ENCODE data around the gene SSBP1.
"Not testable (repeated sequence)": the region's sequence is repeated elsewhere in the genome, so short reads cannot be mapped to it uniquely, and the experiment has no call there.

SSBP1 gene

DNA sequence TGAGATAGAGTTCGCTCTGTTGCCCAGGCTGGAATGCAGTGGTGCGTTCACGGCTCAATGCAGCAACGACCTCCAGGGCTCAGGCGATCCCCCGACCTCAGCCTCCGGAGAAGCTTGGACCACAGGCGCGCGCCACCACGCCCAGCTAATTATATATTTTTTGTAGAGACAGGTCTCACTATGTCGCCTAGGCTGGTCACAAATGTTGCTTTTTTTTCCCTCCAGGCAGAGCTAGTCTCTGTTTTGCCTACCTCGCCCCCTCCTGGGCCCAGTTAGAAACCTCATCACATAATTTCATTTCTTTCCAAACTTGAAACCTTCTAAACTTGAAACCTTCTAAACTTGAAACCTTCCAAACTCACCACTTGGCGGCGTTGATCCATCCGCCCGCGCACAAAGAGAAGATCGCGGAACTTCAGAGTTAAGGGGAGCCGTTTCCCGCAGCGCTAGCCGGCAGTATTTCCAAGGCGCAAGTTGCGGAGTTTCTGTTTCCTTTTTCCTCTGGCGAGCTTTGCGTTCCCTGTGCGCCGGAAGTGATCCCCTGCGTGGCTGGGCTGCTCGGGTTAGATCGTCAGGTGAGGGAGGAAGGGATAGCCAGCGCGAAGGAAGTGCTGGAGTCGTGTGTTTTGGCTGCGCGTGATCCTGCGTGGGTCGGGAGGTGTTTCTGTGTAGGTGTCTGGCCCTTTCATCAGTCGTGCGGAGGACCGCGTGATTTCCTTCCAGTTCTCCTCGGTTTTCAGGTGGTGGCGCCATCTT is at the start of gene SSBP1:
Gene SSBP1 (plus strand): TSS at position 523 of the 756 bp plus-strand sequence. CDS start 809 bp downstream, outside the sequence.
- ATAC-seq (replicated peaks) (peak; percentile 88 to 90), DNase-seq (peak; percentile 92)
- peak within 1 kb of the TSS; percentile 96 to 98 for H3K4me3 Mint-ChIP-seq
- no peaks in the 10 kb centered on the region for H3K27me3 Mint-ChIP-seq
- H3K9me3 Mint-ChIP-seq: no peaks in the 10 kb centered on the region
- peaks cover 21 to 30% of the 10 kb centered on the region in 2 donors for H3K36me3 Mint-ChIP-seq
- peak within 1 kb of the TSS; percentile 98 for H3K27ac Mint-ChIP-seq
- H3K4me1 Mint-ChIP-seq: peaks cover 15 to 25% of the 10 kb centered on the region in 2 donors

GRCh38 chr7:141689072-141689825 is 48.9 kb upstream of the SSBP1 start:
- not testable (repeated sequence) for H3K27me3 Mint-ChIP-seq; DNase-seq; ATAC-seq (replicated peaks); H3K27ac Mint-ChIP-seq; H3K9me3 Mint-ChIP-seq; H3K4me3 Mint-ChIP-seq
- peaks cover 14 to 20% of the 10 kb centered on the region in 2 donors for H3K4me1 Mint-ChIP-seq
- H3K36me3 Mint-ChIP-seq: peaks cover 12 to 24% of the 10 kb centered on the region in 2 donors

GRCh38 chr7:141691540-141691939 is 46.6 kb upstream of the SSBP1 start:
- Mint-ChIP-seq H3K27ac (no peak overlapping the region), H3K4me1 (peaks cover 33 to 42% of the 10 kb centered on the region in 2 donors), H3K9me3 (no peaks in the 10 kb centered on the region), H3K36me3 (peaks cover 9 to 21% of the 10 kb centered on the region in 2 donors), H3K4me3 (no peak overlapping the region), H3K27me3 (no peaks in the 10 kb centered on the region)
- ATAC-seq (replicated peaks): no peak
- no peak for DNase-seq

DNA sequence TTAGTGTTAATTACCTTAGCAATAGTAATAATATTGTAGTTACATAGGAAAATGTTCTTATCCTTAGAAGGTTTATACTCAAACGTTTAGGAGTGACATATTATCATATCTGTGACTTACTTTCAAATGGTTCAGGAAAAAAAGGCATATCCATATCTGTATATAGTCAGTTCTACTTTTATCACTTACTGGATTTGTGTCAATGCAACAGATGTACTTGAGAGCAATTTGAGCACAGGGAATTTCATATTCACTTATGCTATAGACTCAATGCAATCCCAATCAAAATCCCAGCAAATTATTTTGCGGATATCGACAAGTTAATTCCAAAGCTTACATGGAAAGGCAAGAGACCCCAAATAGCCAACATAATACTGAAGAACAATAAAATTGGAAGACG is 46.2 kb upstream of the SSBP1 start:
- ATAC-seq (replicated peaks) (no peak), DNase-seq (no peak)
- Mint-ChIP-seq H3K36me3 (peaks cover 7 to 18% of the 10 kb centered on the region in 2 donors), H3K4me1 (peaks cover 36 to 45% of the 10 kb centered on the region in 2 donors), H3K27me3 (no peaks in the 10 kb centered on the region), H3K9me3 (no peaks in the 10 kb centered on the region), H3K4me3 (no peak overlapping the region), H3K27ac (peak overlapping the region; percentile 20)

- ATAC-seq (replicated peaks): no peak
- no peak overlapping the region for H3K27ac Mint-ChIP-seq
- no peak overlapping the region for H3K4me3 Mint-ChIP-seq
- H3K9me3 Mint-ChIP-seq: no peaks in the 10 kb centered on the region
- peaks cover 4 to 17% of the 10 kb centered on the region in 2 donors for H3K36me3 Mint-ChIP-seq
- H3K4me1 Mint-ChIP-seq: peaks cover 41 to 52% of the 10 kb centered on the region in 2 donors
- DNase-seq: no peak
- no peaks in the 10 kb centered on the region for H3K27me3 Mint-ChIP-seq
Measured at GRCh38 chr7:141693082-141693481, 45.1 kb upstream of the SSBP1 start.

DNA sequence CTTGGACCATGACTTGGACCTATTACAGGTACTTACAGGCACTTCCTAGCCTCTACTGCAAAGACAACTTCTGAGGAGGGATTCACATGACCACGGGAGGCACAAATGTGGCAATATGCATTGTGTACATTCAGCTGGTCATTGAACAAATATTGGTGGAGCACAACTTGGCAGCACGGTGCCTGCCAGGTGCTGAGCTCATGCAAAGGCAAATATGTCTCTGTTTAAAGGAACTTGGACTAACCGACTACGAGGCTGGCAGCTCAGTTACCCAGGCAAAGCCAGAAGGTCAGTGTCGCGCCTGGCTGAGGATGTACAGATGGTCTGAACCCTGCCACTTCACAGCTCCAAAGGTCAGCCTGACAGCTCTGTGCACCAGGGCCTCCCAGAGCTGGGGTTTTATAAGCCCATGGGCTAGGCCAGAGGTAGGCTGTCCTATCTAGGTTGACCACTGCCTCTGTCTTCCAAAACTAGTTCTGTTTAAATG is 42.3 kb upstream of the SSBP1 start:
- Mint-ChIP-seq H3K27ac (peak overlapping the region; percentile 81), H3K36me3 (peaks cover 1 to 7% of the 10 kb centered on the region in 2 donors), H3K4me3 (peak overlapping the region; percentile 33 to 54), H3K27me3 (no peaks in the 10 kb centered on the region), H3K9me3 (no peaks in the 10 kb centered on the region), H3K4me1 (peaks cover 53 to 73% of the 10 kb centered on the region in 2 donors)
- ATAC-seq (replicated peaks): peak; percentile 88 to 96
- DNase-seq: peak; percentile 28

GRCh38 chr7:141696348-141696747 is 41.8 kb upstream of the SSBP1 start:
- peaks cover 55 to 76% of the 10 kb centered on the region in 2 donors for H3K4me1 Mint-ChIP-seq
- no peaks in the 10 kb centered on the region for H3K27me3 Mint-ChIP-seq
- H3K27ac Mint-ChIP-seq: peak overlapping the region; percentile 56
- ATAC-seq (replicated peaks) (no peak), DNase-seq (no peak)
- peaks cover 1 to 7% of the 10 kb centered on the region in 2 donors for H3K36me3 Mint-ChIP-seq
- H3K9me3 Mint-ChIP-seq: no peaks in the 10 kb centered on the region
- H3K4me3 Mint-ChIP-seq: peak overlapping the region in 1 of 2 donors; percentile 61

DNA sequence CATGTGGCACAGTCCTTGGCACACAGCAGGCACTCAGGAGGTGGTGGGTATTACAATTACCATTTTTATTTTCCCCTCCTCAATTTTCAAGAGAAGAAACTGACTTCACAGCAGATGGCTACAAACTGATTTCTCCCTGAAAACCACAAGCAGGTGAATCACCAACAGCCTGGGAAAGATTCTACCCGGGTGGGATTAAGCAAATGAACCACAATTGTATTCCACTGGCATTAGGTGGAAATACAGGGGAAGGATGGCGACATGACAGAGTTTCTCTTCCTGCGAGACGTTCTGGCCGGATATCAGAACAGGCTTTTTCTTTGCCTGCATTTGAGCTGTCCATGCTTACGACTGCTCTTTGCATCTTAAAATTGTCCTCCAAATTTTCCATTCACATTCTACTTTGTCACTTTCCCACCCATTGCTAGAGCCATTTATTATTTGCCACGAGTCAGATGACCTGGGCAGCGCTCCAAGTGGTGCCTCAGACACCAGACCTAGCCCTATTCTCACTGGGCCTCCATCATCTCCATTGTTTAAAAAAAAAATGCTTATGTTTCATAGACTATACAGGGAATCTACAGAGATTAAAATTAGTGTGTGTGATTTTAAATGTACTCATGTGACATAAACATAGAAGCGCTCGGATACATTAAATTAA is 40.8 kb upstream of the SSBP1 start:
- no peak overlapping the region for H3K27ac Mint-ChIP-seq

DNA sequence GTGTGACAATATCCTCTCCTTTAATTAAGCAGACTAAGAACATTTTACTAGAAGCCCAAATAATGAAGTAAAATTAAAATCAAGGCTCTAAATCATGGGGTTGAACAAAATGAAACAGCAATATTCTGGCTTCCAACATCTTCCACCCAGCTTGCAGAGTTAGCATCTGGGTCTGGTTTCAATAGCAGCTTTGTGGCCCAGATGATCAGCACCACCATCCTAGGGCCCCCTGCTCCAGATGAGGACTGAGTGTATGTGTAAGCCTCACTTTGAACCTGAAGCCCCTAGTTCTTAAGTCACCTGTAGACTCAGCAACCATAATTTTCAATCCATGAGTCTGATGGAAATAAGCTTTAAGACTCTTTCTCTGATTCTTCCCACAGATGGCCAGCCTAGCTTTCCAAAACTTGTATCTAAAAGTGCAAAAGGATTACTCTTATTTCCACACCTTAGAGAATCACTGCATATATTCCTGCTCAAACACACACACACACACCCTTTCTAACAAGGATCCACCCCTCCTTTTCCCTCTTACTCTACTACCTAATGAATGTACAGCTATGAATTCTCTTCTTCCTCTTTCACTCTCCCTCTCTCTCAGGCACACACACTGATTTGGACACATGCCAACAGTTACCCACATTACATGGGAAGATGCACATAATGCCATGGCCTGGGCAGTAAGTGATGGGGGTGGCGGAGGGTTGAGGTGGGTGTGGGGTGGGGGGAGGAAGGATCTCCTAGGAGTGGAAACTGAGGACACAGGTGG is 39.7 kb upstream of the SSBP1 start:
- peaks cover 1 to 7% of the 10 kb centered on the region in 2 donors for H3K36me3 Mint-ChIP-seq
- no peaks in the 10 kb centered on the region for H3K9me3 Mint-ChIP-seq
- H3K4me3 Mint-ChIP-seq: peak overlapping the region in 1 of 2 donors; percentile 2
- H3K4me1 Mint-ChIP-seq: peaks cover 59 to 73% of the 10 kb centered on the region in 2 donors
- no peaks in the 10 kb centered on the region for H3K27me3 Mint-ChIP-seq
- ATAC-seq (replicated peaks): peak; percentile 22 to 39
- peak; percentile 26 for DNase-seq
- H3K27ac Mint-ChIP-seq: peak overlapping the region; percentile 0

More for the DNA sequence above, 40.8 kb upstream of the SSBP1 start:
- Mint-ChIP-seq H3K4me1 (peaks cover 54 to 77% of the 10 kb centered on the region in 2 donors), H3K4me3 (no peak overlapping the region), H3K9me3 (no peaks in the 10 kb centered on the region), H3K27me3 (no peaks in the 10 kb centered on the region), H3K36me3 (peaks cover 1 to 7% of the 10 kb centered on the region in 2 donors)
- DNase-seq (no peak), ATAC-seq (replicated peaks) (no peak)

DNA sequence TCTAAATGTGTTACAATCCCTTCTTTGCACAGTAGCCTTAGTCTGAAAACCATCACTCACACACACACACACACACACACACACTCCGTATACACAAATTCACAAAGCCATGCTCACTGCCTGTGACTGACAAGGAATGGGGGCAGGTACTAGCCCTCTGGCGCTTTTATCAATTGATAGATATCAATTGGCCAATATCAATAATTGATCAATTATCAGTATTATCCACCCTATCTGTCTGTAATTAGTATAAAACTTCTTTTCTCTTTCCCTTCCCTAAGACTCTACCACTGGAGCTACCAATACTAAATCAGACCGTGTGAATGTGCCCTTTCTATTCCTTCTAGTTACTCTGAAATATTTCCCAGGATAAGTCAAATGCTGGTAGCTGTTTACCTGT is 38.3 kb upstream of the SSBP1 start:
- Mint-ChIP-seq H3K4me1 (peaks cover 55 to 68% of the 10 kb centered on the region in 2 donors), H3K27me3 (no peaks in the 10 kb centered on the region), H3K4me3 (peak overlapping the region; percentile 80 to 81), H3K36me3 (peaks cover 1 to 3% of the 10 kb centered on the region in 2 donors), H3K9me3 (no peaks in the 10 kb centered on the region), H3K27ac (peak overlapping the region; percentile 15)
- DNase-seq: no peak
- ATAC-seq (replicated peaks): no peak

DNA sequence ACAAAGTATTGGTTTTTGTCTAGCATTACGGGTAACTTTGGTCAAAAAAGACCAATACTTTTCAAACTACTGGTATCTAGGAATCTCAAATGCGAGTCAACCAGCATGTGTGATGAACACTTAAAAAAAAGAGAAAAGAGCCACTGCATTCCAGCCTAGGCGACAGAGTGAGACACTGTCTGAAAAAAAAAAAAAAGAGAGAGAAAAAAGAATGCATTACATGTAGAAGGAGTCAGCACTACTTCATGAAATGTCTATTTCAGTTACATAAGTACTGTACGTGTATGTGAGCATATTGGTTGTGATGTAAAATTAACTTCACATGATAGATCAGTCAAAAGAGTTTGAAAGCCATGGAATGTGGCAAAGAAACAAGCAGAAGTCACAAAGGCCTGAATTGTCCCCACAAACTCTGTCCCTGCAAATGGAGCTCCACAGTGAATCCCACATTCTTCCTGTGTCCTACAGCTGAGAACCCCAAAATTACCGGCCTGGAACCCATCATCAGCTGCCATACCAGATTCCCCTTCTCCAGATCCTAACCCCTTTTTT is 37.8 kb upstream of the SSBP1 start:
- Mint-ChIP-seq H3K4me1 (peaks cover 52 to 63% of the 10 kb centered on the region in 2 donors), H3K9me3 (no peaks in the 10 kb centered on the region), H3K4me3 (peak overlapping the region; percentile 80 to 81), H3K27me3 (no peaks in the 10 kb centered on the region), H3K36me3 (peaks cover 0 to 1% of the 10 kb centered on the region in 2 donors), H3K27ac (peak overlapping the region; percentile 60)
- ATAC-seq (replicated peaks) (no peak), DNase-seq (no peak)

DNA sequence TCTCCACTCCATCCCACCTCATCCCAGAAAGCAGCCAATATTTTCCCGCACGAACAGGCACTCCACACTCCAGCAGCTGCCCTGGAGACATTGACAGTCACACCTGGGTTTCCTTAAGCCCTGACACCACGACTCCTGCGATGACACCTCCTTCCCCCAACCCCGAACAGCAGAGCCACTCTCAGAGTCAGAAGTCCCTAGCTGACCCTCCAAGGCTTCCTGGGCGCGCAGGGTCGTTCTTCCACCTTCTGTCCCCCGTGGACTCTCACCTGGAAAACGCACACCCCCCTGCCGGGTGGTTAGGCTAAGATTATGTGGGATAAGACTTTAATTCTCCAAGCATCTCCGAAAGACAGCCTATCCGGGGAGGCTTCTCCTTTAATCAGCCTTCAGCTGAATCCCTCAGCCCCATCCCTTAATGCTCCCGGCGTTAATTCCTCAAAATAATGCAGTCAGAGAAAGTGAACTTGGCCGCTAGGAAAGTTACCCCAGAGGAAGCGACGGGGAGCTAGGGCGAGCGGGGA is 37.2 kb upstream of the SSBP1 start:
- ATAC-seq (replicated peaks) (peak in 1 of 2 donors; percentile 3), DNase-seq (no peak)
- Mint-ChIP-seq H3K9me3 (no peaks in the 10 kb centered on the region), H3K27me3 (no peaks in the 10 kb centered on the region), H3K4me3 (peak overlapping the region; percentile 80 to 81), H3K36me3 (peaks cover 0 to 1% of the 10 kb centered on the region in 2 donors), H3K4me1 (peaks cover 47 to 58% of the 10 kb centered on the region in 2 donors), H3K27ac (peak overlapping the region; percentile 60)

- Mint-ChIP-seq H3K4me1 (peaks cover 40 to 51% of the 10 kb centered on the region in 2 donors), H3K27ac (no peak overlapping the region), H3K27me3 (no peaks in the 10 kb centered on the region), H3K36me3 (peaks cover 0 to 1% of the 10 kb centered on the region in 2 donors), H3K9me3 (no peaks in the 10 kb centered on the region), H3K4me3 (peak overlapping the region; percentile 80 to 81)
- DNase-seq: peak; percentile 49
- peak; percentile 77 to 81 for ATAC-seq (replicated peaks)
Measured at GRCh38 chr7:141701489-141702046, 36.6 kb upstream of the SSBP1 start.
